HG03159 (cell line): ENCODE measurements around the gene CLEC2L.

Experiments used
- ATAC-seq: cut with Tn5 transposase; IDR thresholded peaks from one replicate; pipeline ENCODE4 v1.9.1; 2021; ENCODE audit warnings: mild to moderate bottlenecking, moderate library complexity; ENCODE audit not compliant: unreplicated experiment

CLEC2L gene

DNA sequence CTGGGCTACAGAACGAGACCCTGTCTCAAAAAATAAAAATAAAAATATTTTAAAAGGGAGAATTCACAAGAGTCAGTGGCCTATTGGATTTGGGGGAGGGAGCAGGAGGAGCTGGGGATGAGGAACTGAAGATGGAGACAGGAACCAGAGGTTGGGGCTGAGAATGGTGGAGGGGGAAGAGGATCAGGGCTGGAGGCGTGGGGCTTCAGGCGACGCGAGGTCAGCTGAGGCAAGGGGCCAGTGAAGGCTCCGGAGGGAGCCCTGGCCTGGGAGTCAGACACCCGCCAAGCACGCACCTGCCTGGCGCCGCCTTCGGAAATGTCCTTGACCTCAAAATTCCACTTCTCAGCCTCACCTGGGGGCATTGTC is 671 bp upstream of the CLEC2L start:
- no peak for ATAC-seq

DNA sequence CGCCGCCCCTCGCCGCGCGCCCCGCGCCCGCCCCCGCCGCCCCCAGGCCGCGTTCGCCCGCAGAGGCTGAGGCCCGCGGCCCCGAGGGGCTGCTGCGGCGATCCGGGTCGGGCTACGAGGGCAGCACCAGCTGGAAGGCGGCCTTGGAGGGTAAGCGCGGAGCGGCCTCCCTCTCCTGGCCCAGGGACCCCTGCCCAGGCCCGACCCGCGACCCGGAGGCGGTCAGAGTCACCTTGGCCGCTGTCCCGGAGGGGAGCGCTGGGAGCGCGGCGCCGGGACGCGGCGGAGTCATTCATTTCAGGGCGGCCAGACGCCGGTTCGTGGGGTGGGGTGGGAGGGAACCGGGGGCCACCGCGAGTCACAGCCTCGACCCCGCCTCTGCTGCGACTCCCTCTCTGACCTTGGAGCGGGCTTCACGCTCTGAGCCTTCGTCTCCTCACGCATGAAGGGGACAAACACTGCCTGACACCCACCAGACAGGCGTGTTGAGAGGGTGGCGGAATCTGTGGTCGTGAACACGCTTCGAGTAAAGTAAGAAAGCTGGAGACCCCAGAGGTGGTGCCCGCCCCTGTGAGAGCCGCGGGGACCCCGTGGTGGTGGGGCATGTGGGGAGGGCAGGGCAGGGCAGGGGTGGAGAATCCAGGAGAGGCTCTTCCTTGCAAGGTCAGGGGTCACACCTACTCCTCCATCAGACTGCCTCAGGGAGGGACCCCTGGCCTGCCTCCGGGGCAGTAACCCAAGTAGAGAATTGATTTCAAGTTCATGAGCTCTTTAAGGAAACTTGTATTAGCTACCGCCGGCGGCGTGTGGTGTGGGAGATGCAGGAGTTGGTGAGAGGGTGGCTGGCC is 707 bp downstream of the CLEC2L start:
- no peak for ATAC-seq

DNA sequence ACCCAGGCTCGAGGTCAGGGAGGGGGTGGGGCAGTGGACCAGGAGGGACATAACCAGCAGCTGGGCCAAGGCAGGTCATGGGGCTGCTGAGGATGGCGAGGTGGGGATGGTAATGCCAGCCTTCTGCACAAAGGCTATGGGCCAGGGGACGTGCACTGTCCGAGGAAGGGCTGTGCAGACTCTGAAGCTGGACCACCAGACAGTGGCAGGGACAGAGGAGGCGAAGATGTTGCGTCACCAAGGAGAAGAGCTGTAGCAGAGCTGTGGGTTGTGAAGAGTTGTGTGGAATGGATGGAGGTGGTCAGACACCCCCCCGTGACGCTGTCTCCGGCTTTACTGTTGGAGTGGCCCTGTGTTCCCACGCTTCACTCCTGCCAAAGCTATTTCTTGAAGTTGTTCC is 1.8 kb downstream of the CLEC2L start:
- ATAC-seq, result no peak

DNA sequence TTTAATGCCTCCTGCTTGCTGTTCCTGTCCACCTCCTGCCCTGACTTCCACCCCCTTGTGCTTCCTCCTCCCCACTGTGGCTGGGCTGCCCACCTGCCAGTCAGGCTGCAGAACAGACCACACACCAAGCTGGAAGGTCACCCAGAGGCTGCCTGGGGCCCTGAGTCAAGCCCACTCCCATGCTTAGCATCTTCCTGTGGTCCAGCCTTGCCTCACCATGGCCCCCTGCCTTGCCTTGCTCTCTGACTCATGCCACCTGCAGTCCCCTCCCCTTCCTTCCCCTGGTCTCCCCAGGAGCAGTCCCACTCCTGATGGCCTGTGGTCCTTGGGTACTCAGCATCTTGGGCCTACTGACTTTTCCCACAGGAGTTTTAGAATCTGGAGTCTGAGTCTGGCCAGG is 2.3 kb downstream of the CLEC2L start:
- ATAC-seq, result no peak

DNA sequence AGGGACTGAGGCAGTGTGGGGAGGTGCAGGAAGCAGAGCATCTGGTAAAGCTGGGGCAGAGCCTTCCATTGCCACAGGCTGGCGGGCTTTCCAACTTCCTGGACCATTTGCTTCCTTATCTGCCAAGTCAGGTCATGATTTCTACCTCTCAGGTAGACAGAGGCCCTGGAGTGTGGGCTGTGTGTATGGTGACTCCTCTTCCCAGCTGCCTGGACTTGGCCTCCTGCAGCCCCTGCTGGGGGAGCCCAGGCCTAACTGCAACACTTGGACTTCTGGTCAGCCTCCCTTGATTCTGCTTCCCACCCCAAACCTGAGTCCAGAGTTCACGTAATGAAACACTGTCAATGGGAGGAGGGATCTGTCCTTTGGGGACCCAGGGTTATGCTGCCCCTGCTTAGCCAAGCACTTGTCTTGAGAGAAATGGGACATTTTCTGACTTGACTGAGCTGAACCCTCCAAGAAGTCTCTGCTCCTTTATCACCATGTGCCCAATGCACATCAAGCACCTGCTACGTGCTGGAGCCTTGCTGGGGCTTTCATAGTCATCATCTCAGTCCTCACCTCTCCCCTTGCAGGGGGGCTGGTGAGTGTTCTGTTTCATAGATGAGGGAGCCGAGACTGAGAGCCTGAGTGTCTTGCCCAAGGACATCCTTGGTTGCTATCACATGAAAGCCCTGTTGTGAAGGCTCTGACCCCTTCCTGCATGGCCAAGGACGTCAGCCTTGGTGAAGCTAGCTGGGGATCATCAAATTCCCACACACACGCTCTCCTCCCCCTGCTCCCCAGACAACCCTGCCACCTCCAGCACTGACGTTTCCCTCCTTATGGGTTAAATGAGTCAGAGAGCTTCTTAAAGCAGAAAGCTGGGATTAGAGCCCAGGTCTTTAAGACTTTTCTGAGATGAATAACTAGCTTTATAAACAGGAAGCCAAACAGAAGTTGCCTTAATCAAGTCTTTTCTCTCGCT is 3.4 kb downstream of the CLEC2L start:
- no peak for ATAC-seq

DNA sequence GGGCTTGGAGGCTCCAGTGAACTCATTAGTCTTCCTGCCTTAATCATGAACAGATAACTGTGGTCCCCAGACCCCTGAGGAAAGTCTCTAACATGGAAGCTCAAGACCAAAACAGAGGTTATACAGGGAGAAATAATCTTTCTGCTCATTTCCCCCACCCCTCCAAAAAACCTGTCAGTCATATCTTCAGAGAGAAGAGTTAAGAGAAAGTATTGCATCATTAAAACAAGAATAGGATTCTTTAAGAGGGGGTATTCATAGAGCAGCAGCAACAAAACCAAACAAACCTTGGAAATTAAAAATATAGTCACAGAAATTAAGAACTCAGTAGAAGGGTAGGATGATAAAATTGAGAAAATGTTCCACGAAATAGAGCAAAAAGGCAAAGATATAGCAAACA is 7.6 kb downstream of the CLEC2L start:
- no peak for ATAC-seq

DNA sequence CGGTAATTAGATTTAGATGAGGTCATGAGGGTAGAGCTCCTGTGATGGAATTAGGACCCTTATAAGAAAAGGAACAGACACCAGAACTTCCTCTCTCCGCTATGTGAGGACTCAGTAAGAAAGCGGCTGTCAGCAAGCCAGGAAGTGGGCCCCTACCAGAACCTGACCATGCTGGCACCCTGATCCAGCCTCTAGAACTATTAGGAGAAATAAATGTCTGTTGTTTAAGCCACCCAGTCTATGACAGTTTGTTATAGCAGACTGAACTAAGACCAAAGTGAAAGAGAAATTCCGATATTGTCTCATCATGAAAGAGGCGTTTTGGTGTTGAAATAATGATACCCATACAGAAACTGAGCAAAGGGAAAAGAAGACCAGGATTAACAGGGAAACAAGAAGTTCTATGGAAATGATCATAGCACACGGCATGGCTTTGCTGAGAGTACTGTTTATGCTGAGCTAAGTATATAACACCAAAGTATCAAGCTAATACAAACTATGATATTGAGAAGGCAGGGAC is 9.2 kb downstream of the CLEC2L start:
- no peak for ATAC-seq

DNA sequence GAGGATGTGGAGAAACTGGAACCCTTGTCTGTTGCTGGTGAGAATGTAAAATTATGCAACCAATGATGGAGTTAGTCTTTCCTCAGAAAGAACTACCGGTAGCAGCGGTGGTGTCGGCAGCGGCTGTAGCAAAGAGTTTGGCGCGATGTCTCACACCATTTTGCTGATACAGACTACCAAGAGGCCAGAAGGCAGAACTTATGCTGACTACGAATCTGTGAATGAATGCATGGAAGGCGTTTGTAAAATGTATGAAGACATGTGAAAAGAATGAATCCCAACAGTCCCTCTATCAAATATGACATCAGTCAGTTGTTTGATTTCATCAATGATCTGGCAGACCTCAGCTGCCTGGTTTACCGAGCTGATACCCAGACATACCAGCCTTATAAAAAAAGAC is 10.6 kb downstream of the CLEC2L start:
- no peak for ATAC-seq

DNA sequence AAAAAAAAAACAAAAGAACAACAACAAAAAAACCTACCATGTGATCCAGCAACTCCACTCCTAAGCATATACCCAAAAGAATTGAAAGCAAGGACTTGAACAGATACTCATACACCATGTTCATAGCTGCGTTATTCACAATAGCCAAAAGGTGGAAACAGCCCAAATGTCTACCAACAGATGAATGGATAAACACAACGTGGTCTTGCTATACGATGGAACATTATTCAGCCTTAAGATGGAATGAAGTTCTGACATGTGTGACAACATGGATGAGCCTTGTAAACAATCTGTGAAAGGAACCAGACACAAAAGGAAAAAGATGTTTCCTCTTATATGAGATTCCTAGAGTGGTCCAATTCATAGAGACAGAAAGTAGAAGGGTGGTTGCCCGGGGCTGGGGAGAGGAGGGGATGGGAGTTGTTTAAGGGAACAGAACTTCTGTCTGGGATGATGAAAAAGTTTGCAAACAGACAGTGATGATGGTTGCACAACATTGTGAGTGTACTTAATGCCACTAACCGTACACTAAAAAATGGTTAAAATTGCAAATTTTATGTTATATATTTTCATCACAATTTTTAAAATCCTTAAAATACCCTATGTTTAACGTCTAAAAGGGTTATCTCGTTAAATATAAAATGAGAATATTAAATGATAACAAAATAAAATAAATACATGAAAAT is 11.6 kb downstream of the CLEC2L start:
- ATAC-seq, result no peak

DNA sequence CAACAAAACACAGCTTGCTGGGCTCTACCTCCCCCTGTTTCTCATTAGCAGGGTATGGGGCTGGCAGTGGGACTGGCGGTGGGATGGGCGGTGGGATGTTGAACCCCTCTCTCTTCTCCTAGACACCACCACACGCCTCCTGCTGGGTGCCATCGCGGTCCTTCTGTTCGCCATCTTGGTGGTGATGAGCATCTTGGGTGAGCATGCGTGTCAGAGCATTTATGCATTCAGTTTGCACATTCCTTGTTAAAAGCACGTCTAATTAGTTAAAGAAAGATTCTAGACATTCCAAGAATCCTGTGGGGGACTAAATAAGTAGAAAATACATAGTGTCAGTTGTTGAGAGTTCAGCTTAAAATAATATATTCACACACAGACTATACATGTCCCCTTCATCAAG is 12.7 kb downstream of the CLEC2L start:
- no peak for ATAC-seq

DNA sequence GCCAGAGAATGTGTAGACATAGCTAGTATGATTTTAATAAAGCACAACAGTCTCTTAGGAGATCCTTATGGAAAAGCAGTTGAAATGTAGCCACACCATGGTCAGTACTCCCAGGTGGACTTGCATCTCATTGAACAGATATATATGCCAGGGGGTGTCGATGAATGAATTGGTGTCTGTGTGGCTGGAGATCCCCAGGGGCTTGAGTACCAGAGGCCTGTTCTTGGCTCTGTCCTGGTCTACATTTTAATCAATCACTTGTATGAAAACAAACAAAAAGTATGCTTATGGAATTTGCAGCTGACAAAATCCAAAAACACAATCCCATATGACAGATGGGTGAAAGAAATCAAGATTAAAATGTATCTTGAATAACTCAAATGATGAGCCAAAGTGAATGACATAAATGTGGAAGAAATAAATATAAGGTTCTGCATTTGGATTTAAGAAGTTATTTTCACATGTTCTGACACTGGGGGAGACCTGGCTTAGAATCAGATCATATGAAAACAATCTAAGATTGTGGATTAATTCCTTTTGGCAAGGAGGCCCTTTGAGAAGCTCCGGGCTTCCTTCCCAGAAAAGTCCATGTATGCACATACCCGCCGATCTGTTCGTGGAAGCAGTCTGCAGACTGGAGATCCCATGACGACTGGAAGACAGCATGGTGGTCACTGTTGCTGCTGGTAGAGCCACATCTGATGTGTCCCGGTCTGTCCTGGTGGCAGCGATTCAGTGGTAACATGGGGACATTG is 15.6 kb downstream of the CLEC2L start:
- no peak for ATAC-seq

DNA sequence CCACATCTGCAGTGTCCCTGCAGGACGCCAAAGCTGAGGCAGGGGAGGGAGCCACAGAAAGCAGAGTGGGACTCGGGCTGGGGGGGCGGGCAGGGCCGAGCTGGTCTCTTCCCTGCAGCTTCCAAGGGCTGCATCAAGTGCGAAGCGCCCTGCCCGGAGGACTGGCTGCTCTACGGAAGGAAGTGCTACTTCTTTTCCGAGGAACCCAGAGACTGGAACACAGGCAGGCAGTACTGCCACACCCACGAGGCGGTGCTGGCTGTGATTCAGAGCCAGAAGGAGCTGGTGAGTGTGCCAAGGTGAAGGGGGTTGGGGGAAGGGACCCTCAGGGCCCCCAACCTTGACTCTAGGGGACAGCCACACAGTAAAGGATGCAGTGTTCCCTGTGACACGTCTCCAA is 16.7 kb downstream of the CLEC2L start:
- no peak for ATAC-seq

DNA sequence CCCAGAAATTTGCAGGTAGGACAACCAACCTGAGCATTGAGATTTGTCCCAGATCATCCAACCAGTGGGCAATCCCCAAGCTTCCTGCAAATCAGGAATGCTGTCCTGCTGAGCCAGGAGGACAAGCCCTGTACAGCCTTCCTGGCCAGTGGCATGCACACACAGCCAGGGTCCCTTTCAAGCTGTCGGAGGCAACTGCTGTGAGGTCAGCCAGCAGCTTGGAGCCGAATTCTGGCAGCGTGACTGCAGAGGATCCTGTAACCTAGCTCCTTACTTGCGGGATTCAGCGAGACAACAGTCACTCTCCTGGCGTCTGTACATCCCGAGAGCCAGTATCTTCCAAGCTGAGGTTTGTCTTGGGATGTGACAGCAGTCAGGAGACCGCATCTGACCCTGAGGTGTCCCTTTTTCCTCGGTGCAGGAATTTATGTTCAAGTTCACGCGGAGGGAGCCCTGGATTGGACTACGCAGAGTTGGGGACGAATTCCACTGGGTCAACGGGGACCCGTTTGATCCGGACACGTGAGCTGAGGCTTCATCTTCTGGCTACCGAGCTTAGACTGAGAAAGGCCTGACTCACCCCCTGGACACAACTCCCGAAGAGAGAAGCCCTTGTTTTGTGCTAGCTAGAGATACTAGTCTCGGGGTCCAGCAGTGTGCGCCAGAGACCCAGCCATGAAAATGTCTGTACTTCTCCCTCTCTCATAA is 18.3 kb downstream of the CLEC2L start:
- ATAC-seq, result no peak

DNA sequence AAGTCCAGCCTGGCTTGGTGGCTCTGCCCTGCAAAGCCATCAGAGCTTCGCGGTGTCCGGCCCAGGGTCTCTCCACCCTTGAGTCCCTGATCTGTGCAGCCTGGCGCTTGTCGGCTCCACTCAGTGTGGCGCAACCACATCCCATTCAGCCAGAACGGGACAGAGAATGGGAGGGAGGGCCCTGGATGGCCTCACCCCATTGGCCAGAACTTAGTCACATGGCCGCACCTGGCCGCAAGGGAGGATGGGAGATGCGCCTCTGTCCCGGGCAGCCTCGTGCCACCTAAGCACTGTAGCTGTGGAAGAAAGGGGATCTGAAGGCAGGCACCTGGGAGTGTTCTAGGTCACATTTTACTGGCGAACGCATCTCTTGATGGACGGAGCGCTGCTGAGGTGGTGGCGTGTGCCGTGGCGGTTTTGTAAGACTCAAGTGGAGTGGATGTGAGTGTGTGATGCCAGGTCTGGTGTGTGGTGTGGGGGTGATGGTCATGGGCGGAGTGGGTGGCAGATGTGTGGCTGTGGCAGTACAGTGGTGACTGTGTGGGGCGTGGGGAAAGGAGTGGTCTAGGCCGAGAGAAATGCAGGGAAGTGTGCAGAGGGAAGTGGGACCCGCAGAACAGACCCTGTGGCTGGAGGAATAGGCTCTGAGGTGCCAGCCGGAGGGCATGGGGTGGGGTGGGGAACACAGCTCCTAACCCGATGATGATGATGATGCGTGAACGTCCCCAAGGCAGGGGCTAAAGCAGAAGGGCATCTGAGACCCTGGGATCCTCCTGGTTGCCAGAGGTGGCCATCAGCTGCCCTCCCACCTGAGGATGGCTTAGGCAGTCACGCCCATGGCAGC is 19.0 kb downstream of the CLEC2L start:
- no peak for ATAC-seq

DNA sequence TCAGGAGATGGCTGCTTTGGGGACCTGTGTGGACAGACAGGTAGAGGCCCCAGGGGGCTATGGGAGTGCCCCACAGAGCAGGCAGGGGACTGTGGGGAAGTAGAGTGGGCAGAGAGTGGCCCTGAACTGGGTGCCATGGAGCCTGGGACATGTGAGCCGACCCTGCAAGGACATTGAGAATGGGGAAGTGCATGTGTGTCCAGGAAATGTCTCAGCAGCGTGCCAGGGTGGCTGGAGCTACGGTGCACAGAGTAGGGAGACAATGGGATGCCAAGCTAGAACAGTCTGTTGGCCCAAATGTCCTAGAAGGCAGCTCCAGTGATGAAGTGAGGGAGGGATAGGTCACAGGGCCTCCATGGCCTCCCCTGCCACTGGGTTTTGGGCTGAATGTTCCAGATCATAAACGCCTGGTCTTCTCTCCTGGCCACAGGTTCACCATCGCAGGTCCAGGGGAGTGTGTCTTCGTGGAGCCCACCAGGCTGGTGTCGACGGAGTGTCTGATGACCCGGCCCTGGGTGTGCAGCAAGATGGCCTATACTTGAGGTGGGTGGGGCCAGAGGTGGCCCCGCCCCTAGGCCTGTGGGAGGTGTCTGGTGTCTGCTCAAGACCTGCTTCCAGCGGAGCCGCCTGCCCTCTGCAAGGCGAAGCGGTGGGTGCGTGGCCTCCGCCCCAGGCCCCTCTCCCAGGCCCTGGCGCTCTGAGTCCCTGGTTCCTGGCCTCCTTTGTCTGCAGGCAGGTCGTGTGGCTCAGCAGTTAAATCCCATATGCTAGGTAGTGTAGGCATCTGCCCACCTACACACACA is 20.5 kb downstream of the CLEC2L start:
- no peak for ATAC-seq

DNA sequence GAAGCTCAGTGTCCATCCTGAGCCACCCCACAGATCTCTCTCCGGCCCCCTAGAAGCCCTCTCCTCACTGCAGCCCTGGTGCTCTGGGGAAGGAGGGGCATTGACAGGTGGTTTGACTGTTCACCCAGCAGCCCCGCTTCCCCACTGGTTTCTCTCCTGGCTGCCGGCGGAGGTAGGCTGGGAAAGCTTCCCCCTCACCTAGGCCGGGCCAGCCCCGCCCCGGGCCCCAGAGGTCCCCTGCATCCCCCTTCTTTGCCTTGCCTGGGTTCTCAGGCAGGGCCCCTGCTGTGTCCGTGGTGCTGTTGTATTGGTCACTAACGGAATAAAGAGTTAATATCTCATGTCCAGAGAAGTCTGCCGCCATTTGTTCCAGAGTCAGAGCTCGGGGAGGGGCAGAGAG is 21.2 kb downstream of the CLEC2L start:
- ATAC-seq, result no peak

DNA sequence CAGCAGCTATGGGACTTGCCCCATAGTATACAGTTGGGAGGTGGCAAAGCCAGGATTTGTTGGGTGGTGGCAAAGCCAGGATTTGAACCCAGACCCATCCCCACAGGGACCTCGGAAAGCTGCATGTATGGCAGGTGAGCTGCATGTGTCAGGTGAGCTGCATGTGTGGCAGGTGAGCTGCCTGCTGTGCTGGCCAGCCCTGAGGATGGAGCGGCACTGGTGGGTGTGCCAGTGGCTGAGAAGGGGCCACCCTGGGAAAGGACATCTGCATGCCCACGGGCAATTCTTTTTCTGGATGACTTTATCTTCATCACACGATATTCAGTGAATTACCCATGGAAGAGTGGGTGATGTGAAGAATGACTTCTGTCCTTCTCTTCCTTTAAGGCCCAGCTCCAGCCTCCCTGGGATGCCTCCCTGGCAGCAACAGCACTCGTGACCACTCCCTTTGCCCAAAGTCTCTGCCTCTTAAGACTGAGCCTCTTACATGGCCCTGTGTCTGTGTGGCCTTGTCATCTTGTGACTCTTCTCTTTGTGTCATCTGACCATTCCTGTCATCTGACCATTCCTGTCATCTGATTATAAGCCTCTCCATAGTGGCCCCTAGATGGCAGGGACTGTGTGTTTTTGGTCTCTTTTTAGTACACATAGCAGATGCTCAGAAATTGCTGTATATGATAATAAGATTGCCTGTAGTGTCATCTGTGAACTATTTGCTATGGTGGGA is 25.0 kb downstream of the CLEC2L start:
- no peak for ATAC-seq
